ENCODE measurements around the gene CT47B1. TPM values are rescaled to one million over a fixed set of nuclear protein-coding genes. Genes with fewer than 3 reads are reported as not detected.
"Not testable (repeated sequence)": the region's sequence is repeated elsewhere in the genome, so short reads cannot be mapped to it uniquely, and the experiment has no call there.

The CT47B1 gene
- total RNA-seq, 1 experiment from 2014 or later = not detected

GRCh38 chrX:120839491-120839890 lies 36.2 kb downstream of the CT47B1 start:
- peak; percentile 25 for DNase-seq (ENCODE audit: unreplicated experiment)
- POLR2A ChIA-PET = interaction anchor here (0.6 kb wide), 1 partner anchor 713 kb away, joined by 3 read pairs; no protein-coding TSS in a partner anchor
- CTCF ChIA-PET = no interaction called here
- Mint-ChIP-seq H3K27me3 (ENCODE audit: insufficient read depth, unreplicated experiment) (no peaks in the 10 kb centered on the region), H3K4me1 (ENCODE audit: insufficient read depth, unreplicated experiment) (no peaks in the 10 kb centered on the region), H3K4me3 (ENCODE audit: unreplicated experiment) (no peak overlapping the region), H3K36me3 (ENCODE audit: insufficient read depth, unreplicated experiment) (no peaks in the 10 kb centered on the region), H3K9me3 (ENCODE audit: unreplicated experiment) (no peaks in the 10 kb centered on the region), H3K27ac (ENCODE audit: low read depth, unreplicated experiment) (no peak overlapping the region)
- BruUV-seq (replicated peaks) = no TSS peak
- TF ChIP-seq, protein P1, sequence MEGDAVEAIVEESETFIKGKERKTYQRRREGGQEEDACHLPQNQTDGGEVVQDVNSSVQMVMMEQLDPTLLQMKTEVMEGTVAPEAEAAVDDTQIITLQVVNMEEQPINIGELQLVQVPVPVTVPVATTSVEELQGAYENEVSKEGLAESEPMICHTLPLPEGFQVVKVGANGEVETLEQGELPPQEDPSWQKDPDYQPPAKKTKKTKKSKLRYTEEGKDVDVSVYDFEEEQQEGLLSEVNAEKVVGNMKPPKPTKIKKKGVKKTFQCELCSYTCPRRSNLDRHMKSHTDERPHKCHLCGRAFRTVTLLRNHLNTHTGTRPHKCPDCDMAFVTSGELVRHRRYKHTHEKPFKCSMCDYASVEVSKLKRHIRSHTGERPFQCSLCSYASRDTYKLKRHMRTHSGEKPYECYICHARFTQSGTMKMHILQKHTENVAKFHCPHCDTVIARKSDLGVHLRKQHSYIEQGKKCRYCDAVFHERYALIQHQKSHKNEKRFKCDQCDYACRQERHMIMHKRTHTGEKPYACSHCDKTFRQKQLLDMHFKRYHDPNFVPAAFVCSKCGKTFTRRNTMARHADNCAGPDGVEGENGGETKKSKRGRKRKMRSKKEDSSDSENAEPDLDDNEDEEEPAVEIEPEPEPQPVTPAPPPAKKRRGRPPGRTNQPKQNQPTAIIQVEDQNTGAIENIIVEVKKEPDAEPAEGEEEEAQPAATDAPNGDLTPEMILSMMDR (IDR thresholded peaks at IDR 0.05; ENCODE audit: unreplicated experiment) = no peak
- intact Hi-C loops (cut with micrococcal nuclease) = no loop called here

DNA sequence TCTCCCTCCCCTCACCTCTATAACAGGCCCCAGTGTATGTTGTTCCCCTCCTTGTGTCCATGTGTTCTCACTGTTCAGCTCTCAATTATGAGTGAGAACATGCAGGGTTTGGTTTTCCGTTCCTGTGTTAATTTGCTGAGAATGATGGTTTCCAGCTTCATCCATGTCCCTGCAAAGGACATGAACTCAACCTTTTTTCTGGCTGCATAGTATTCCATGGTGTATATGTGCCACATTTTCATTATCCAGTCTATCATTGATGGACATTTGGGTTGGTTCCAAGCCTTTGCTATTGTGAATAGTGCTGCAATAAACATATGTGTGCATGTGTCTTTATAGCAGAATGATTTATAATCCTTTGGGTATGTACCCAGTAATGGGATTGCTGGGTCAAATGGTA lies 48.5 kb downstream of the CT47B1 start:
- H3K36me3 Mint-ChIP-seq (ENCODE audit: insufficient read depth, unreplicated experiment); POLR2A ChIA-PET; H3K4me1 Mint-ChIP-seq (ENCODE audit: insufficient read depth, unreplicated experiment); intact Hi-C loops (cut with micrococcal nuclease); H3K27ac Mint-ChIP-seq (ENCODE audit: low read depth, unreplicated experiment); CTCF ChIA-PET; H3K4me3 Mint-ChIP-seq (ENCODE audit: unreplicated experiment); BruUV-seq (replicated peaks); DNase-seq (ENCODE audit: unreplicated experiment); H3K27me3 Mint-ChIP-seq (ENCODE audit: insufficient read depth, unreplicated experiment): not testable (repeated sequence)
- peaks cover 23% of the 10 kb centered on the region for H3K9me3 Mint-ChIP-seq (ENCODE audit: unreplicated experiment)

GRCh38 chrX:120825146-120825545 lies 50.5 kb downstream of the CT47B1 start:
- no peak for DNase-seq (ENCODE audit: unreplicated experiment)
- Mint-ChIP-seq H3K36me3 (ENCODE audit: insufficient read depth, unreplicated experiment) (no peaks in the 10 kb centered on the region), H3K27ac (ENCODE audit: low read depth, unreplicated experiment) (no peak overlapping the region), H3K4me1 (ENCODE audit: insufficient read depth, unreplicated experiment) (no peaks in the 10 kb centered on the region), H3K4me3 (ENCODE audit: unreplicated experiment) (no peak overlapping the region), H3K9me3 (ENCODE audit: unreplicated experiment) (peaks cover 6% of the 10 kb centered on the region), H3K27me3 (ENCODE audit: insufficient read depth, unreplicated experiment) (no peaks in the 10 kb centered on the region)
- intact Hi-C loops (cut with micrococcal nuclease) = no loop called here
- ChIA-PET CTCF (interaction anchor here (0.8 kb wide), 1 partner anchor 35 kb away, joined by 3 read pairs; no protein-coding TSS in a partner anchor), POLR2A (no interaction called here)
- TF ChIP-seq, protein P1 (IDR thresholded peaks at IDR 0.05; ENCODE audit: unreplicated experiment) = no peak
- no TSS peak for BruUV-seq (replicated peaks)

- CTCF ChIA-PET = interaction anchor here (1.2 kb wide), 1 partner anchor 34 kb away, joined by 3 read pairs; no protein-coding TSS in a partner anchor
- BruUV-seq (replicated peaks) = no TSS peak
- Mint-ChIP-seq H3K27me3 (ENCODE audit: insufficient read depth, unreplicated experiment) (no peaks in the 10 kb centered on the region), H3K36me3 (ENCODE audit: insufficient read depth, unreplicated experiment) (no peaks in the 10 kb centered on the region), H3K4me3 (ENCODE audit: unreplicated experiment) (no peak overlapping the region), H3K9me3 (ENCODE audit: unreplicated experiment) (no peaks in the 10 kb centered on the region), H3K4me1 (ENCODE audit: insufficient read depth, unreplicated experiment) (no peaks in the 10 kb centered on the region), H3K27ac (ENCODE audit: low read depth, unreplicated experiment) (no peak overlapping the region)
- intact Hi-C loops (cut with micrococcal nuclease) = no loop called here
- TF ChIP-seq, protein P1 (IDR thresholded peaks at IDR 0.05; ENCODE audit: unreplicated experiment) = no peak
- POLR2A ChIA-PET = interaction anchor here (0.8 kb wide), 1 partner anchor 23 kb away, joined by 4 read pairs; no protein-coding TSS in a partner anchor
- DNase-seq (ENCODE audit: unreplicated experiment) = no peak
These were observed 51.6 kb downstream of the CT47B1 start for GRCh38 chrX:120824021-120824420.

DNA sequence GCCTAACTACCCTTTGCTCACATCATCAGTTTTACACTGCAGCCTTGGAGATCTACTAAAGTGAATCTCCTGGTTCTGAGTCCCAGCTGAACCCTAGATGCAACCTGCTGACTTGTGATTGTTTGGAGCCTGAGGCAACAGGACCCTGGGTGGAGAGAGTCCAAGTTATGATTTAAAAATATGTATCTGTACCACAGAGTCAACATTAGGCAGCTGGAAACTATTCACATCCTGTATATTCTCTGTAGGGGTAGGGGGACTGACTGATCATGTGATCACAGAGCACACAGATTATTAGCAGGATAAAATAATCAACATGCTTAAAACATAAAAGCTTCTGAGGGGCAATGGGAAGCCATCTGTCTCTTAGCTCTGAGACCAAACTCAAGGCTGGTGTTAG lies 52.1 kb downstream of the CT47B1 start:
- no TSS peak for BruUV-seq (replicated peaks)
- Mint-ChIP-seq H3K4me3 (ENCODE audit: unreplicated experiment) (no peak overlapping the region), H3K9me3 (ENCODE audit: unreplicated experiment) (no peaks in the 10 kb centered on the region), H3K36me3 (ENCODE audit: insufficient read depth, unreplicated experiment) (no peaks in the 10 kb centered on the region), H3K27ac (ENCODE audit: low read depth, unreplicated experiment) (no peak overlapping the region), H3K27me3 (ENCODE audit: insufficient read depth, unreplicated experiment) (no peaks in the 10 kb centered on the region), H3K4me1 (ENCODE audit: insufficient read depth, unreplicated experiment) (no peaks in the 10 kb centered on the region)
- ChIA-PET POLR2A (interaction anchor here (0.8 kb wide), 1 partner anchor 22 kb away, joined by 4 read pairs; no protein-coding TSS in a partner anchor), CTCF (interaction anchor here (1.2 kb wide), 1 partner anchor 33 kb away, joined by 3 read pairs; no protein-coding TSS in a partner anchor)
- TF ChIP-seq, protein P1 (IDR thresholded peaks at IDR 0.05; ENCODE audit: unreplicated experiment) = no peak
- intact Hi-C loops (cut with micrococcal nuclease) = no loop called here
- no peak for DNase-seq (ENCODE audit: unreplicated experiment)
